NT2/D1 (cell line): ENCODE data around the gene CSF1R.

Experiments
- DNase-seq: peaks from one replicate; pipeline ENCODE4 v3.0.0-alpha.2; 2011; ENCODE audit warnings: low read depth, low spot score
- H3K27me3 ChIP-seq: 2 replicates; pipeline ENCODE4 v1.6.0; 2011; ENCODE audit warnings: mild to moderate bottlenecking; ENCODE audit not compliant: insufficient read length, insufficient read depth
- H3K36me3 ChIP-seq: 2 replicates; pipeline ENCODE4 v1.6.1; 2011; ENCODE audit warnings: mild to moderate bottlenecking, low read length, mixed read lengths; ENCODE audit not compliant: insufficient read depth, insufficient read length
- H3K4me1 ChIP-seq: 2 replicates; pipeline ENCODE4 v1.5.1; 2011; ENCODE audit not compliant: insufficient read depth, insufficient read length
- H3K4me3 ChIP-seq: 2 replicates; pipeline ENCODE4 v1.5.1; 2011; ENCODE audit warnings: low read depth; ENCODE audit not compliant: insufficient read length
- H3K9ac ChIP-seq: 2 replicates; pipeline ENCODE4 v1.6.0; 2011; ENCODE audit warnings: low read depth; ENCODE audit not compliant: insufficient read length
- H3K9me3 ChIP-seq: 2 replicates; pipeline ENCODE4 v1.5.1; 2011; ENCODE audit warnings: mild to moderate bottlenecking, low read length; ENCODE audit not compliant: insufficient read depth
- SUZ12 ChIP-seq: IDR thresholded peaks from 2 replicates; pipeline ENCODE4 v1.6.1; 2011; ENCODE audit not compliant: insufficient read length, insufficient read depth; ENCODE audit errors: extremely low read depth
- YY1 ChIP-seq: IDR thresholded peaks from 2 replicates; pipeline ENCODE4 v1.6.1; 2011; ENCODE audit not compliant: insufficient read length, insufficient read depth
- ZNF274 ChIP-seq: IDR thresholded peaks from 2 replicates; pipeline ENCODE4 v1.6.1; 2011; ENCODE audit warnings: mild to moderate bottlenecking, low read depth, low read length

Gene CSF1R

DNA sequence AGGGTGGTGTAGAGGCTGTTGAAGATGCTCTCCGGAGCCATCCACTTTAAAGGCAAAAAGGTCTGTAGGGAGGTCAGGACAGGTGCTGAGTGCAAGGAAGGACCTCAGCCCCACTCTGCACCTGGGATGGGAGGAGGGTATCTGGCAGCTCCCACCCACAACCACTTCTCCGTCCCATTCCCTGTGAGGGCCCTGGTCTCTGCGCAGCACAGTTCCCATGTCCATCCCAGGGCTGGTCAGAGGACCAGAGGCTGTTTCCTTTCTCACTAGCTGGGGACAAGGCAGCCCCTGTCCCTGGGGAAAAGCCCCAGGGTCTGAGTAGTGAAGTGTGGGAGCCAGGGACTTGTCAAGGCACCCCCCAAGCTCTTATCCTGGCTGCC, 33.7 kb upstream of the CSF1R start:
- no peaks in the 10 kb centered on the region for H3K9me3 ChIP-seq
- peaks cover 81% of the 10 kb centered on the region for H3K36me3 ChIP-seq
- no peak for DNase-seq
- H3K27me3 ChIP-seq: no peaks in the 10 kb centered on the region
- peaks cover 3% of the 10 kb centered on the region for H3K4me1 ChIP-seq
- no peak overlapping the region for H3K9ac ChIP-seq
- TF ChIP-seq SUZ12 (no peak), ZNF274 (no peak), YY1 (no peak)
- no peak overlapping the region for H3K4me3 ChIP-seq

- Histone ChIP-seq H3K9ac (no peak overlapping the region), H3K9me3 (no peaks in the 10 kb centered on the region), H3K4me3 (no peak overlapping the region), H3K36me3 (peaks cover 83% of the 10 kb centered on the region), H3K27me3 (no peaks in the 10 kb centered on the region), H3K4me1 (peaks cover 3% of the 10 kb centered on the region)
- DNase-seq: no peak
- no peak for TF ChIP-seq ZNF274
- TF ChIP-seq YY1: no peak
- TF ChIP-seq SUZ12: no peak
Measured at GRCh38 chr5:150119421-150120061, 33.2 kb upstream of the CSF1R start.

GRCh38 chr5:150118561-150119229, 32.3 kb upstream of the CSF1R start:
- DNase-seq: no peak
- no peak overlapping the region for H3K9ac ChIP-seq
- no peak for TF ChIP-seq ZNF274
- TF ChIP-seq YY1: no peak
- TF ChIP-seq SUZ12: no peak
- H3K36me3 ChIP-seq: peaks cover 83% of the 10 kb centered on the region
- H3K27me3 ChIP-seq: no peaks in the 10 kb centered on the region
- H3K4me3 ChIP-seq: no peak overlapping the region
- H3K4me1 ChIP-seq: peaks cover 3% of the 10 kb centered on the region
- H3K9me3 ChIP-seq: no peaks in the 10 kb centered on the region

DNA sequence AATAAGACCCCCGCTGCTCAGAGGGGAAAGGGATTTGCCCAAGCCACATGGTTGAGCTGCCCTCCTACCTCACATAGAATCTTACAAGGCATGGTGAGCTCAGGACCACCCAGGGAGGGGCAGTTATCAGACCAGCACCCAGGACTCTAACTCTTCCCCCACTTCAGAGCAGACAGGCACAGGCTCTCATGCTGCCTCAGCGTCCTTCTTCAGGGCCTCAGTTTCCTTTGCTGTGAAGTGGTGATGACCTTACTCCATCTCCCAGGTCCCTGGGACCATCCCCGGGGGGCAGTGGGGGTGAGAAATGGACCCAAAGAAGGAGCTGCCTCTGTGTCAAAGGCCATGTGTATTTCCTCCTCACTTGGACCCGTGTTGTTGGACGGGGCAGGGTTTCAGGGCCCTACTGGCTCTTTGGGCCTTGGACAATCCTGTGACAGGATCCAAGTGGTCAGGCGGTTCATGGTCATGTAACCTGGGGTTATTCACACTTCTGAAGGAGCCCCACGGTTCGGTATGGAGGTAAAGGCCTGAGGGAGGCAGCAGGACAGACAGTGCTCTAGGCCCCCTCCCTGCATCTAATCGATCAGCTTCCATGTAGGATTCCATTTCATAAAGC, 31.7 kb upstream of the CSF1R start:
- Histone ChIP-seq H3K9ac (no peak overlapping the region), H3K4me1 (peaks cover 5% of the 10 kb centered on the region), H3K9me3 (no peaks in the 10 kb centered on the region), H3K36me3 (peaks cover 82% of the 10 kb centered on the region), H3K4me3 (no peak overlapping the region), H3K27me3 (no peaks in the 10 kb centered on the region)
- TF ChIP-seq SUZ12 (no peak), YY1 (no peak), ZNF274 (no peak)
- DNase-seq: no peak

DNA sequence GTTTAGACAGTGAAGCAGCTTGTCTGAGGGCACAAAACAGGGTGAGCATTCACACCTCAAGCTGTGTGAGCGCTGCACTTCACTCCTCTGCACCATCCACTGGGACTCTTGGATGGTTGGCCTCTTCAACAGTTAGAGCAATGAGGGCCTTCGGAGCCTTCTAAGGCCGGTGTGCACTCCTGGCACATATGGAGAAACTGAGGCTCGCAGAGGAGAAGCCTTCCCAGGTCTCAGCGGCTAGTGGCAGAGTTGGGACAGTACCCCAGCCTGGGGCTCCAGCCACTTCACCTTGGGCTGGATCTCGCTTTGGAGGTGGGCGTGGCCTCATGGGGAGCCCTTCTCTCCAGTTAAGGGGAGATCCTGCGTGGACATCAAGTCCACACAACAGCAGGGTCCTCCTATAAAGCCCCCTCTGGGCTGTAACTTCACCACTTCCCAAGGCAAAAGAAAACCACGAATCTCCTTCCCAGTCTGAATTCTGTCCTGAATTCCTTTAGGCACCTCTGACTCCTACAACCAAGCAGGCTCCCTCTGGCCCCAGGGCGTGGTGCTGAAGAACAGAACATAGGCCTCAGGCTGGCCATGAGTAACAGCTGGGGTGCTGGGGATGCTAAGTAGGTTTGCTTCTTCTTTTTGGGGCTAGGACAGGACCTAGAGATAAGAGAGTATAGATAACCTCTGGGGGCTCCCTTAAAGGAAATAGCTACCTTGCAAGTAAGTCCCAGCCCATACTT, 30.5 kb upstream of the CSF1R start:
- H3K4me3 ChIP-seq: no peak overlapping the region
- H3K36me3 ChIP-seq: peaks cover 73% of the 10 kb centered on the region
- H3K27me3 ChIP-seq: no peaks in the 10 kb centered on the region
- H3K4me1 ChIP-seq: peaks cover 9% of the 10 kb centered on the region
- no peaks in the 10 kb centered on the region for H3K9me3 ChIP-seq
- no peak overlapping the region for H3K9ac ChIP-seq
- DNase-seq: no peak
- TF ChIP-seq ZNF274 (no peak), YY1 (no peak), SUZ12 (no peak)

DNA sequence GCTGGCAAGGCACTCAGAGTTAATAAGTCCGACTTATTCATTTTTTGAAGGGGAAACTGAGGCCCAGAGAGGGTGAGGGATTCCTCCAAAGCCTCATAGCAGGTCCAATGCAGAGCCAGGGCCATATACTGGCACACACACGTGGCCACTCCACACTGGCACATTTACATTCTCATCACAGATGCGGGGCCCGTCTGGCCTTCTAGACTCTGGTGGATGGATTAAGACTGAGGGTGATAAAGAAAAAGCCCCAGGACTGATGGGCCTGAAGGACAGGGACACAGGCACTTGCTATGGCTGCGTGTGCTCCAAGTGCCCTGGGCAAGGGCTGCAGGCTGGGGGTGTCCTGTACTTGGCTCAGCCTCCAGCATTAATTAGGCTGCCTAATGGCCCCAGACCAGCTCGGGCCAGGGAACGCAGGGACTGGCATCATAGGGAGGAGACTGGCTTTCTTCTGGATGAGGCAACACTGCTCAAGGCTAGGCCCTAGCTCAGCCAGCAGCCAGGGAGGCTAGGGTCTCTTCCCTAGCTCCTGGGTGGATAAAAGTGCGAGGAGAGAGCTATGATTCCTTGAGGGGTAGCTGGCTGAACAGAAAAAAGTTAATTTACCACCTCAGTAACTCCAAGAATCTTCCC, 28.5 kb upstream of the CSF1R start:
- Histone ChIP-seq H3K27me3 (no peaks in the 10 kb centered on the region), H3K4me3 (no peak overlapping the region), H3K4me1 (peaks cover 9% of the 10 kb centered on the region), H3K36me3 (peaks cover 56% of the 10 kb centered on the region), H3K9me3 (no peaks in the 10 kb centered on the region), H3K9ac (no peak overlapping the region)
- no peak for DNase-seq
- TF ChIP-seq ZNF274 (no peak), SUZ12 (no peak), YY1 (no peak)

DNA sequence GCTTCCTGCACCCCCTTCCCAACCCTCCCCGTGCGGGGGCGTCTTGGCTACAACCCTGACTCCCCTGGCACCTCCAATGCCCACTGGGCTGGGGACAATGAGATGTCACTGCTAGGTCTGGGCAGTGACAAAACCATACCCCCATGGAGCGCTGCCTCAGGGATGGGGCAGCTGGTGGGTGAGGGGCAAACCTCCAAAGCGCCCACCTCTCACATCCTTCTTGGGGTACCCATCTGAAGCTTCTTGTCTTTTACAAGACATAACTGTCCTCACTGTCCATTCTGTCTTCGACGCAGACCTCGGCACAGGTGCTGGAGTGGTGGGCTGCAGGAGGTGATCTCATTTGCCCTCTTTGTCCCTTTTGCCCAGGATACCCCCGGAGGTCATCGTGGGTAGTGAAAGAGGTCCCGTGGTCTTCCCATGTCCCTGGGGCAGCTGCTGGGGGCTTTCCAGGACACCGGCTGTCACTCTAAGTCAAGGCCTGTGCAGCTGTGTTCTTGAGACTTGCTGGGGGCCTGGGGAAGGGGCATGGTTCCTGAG, 27.8 kb upstream of the CSF1R start:
- TF ChIP-seq SUZ12 (no peak), YY1 (no peak), ZNF274 (no peak)
- no peaks in the 10 kb centered on the region for H3K9me3 ChIP-seq
- H3K9ac ChIP-seq: no peak overlapping the region
- H3K4me1 ChIP-seq: peaks cover 9% of the 10 kb centered on the region
- DNase-seq: no peak
- H3K4me3 ChIP-seq: no peak overlapping the region
- peaks cover 49% of the 10 kb centered on the region for H3K36me3 ChIP-seq
- H3K27me3 ChIP-seq: no peaks in the 10 kb centered on the region
